Measurements from ENCODE around the gene PHACTR3.

- TF ChIP-seq CBX8 (IDR thresholded peaks at IDR 0.05; ENCODE audit: borderline replicate concordance, low read depth, low read length) (no peak), GABPA (IDR thresholded peaks at IDR 0.05; ENCODE audit: borderline replicate concordance, insufficient read depth, low read length) (no peak), CTCF (IDR thresholded peaks at IDR 0.05; ENCODE audit: control extremely low read depth in 1 of 3, insufficient read depth in 1 of 3, low read depth in 1 of 3, low read length in 3 of 3) (no peak), BACH1 (IDR thresholded peaks at IDR 0.05; ENCODE audit: low read length) (no peak), MAFK (IDR thresholded peaks at IDR 0.05; ENCODE audit: low read depth, low read length) (no peak), POLR2AphosphoS5 (IDR thresholded peaks at IDR 0.05; ENCODE audit: low read depth, low read length) (no peak), RNF2 (IDR thresholded peaks at IDR 0.05; ENCODE audit: borderline replicate concordance, low read depth, low read length, missing control alignments, poor library complexity, severe bottlenecking) (no peak), PHF8 (conservative IDR thresholded peaks at IDR 0.05; ENCODE audit: low read depth, low read length) (no peak)
Observed at GRCh38 chr20:59744756-59745155, 140.4 kb downstream of the PHACTR3 start.
